ENCODE measurements around the gene IGSF10.

GRCh38 chr3:151425627-151426340 is 35.1 kb downstream of the IGSF10 start:
- TF ChIP-seq CTCF (IDR thresholded peaks at IDR 0.05 in 8 of 11, conservative IDR thresholded peaks at IDR 0.05 in 3 of 11) (peak in 2 of 11 experiments; percentile 10 to 11), POLR2A (IDR thresholded peaks at IDR 0.05) (no peak)
